ENCODE results near the gene SLC8A2. TPM values are rescaled to one million over a fixed set of nuclear protein-coding genes. Genes with fewer than 3 reads are reported as not detected.

The SLC8A2 gene
- total RNA-seq, 1 experiment from 2014 or later = 11.3 TPM

GRCh38 chr19:47381653-47382279, 89.9 kb downstream of the SLC8A2 start:
- Mint-ChIP-seq H3K9me3 (no peaks in the 10 kb centered on the region), H3K27ac (peak overlapping the region in 1 of 3 experiments; percentile 91; a peak in 3 of 7 replicates), H3K27me3 (ENCODE audit: low read depth) (no peaks in the 10 kb centered on the region), H3K36me3 (ENCODE audit: insufficient read depth in 1 of 3, low read depth in 3 of 3) (peaks cover 20 to 58% (median 42%) of the 10 kb centered on the region in 3 experiments; a peak in 6 of 7 replicates), H3K4me1 (peaks cover 9 to 12% of the 10 kb centered on the region in 2 experiments), H3K4me3 (no peak overlapping the region)
- H3K4me2 ChIP-seq (ENCODE audit: insufficient read depth, insufficient read length, low read length) = no peak overlapping the region
- H2BK120ac ChIP-seq (ENCODE audit: low read depth, low read length, poor library complexity, severe bottlenecking) = no peak overlapping the region
- H3K18ac ChIP-seq (ENCODE audit: insufficient read length, low read depth, low read length) = no peak overlapping the region
- no peak overlapping the region for H4K8ac ChIP-seq (replicated peaks; ENCODE audit: insufficient read length, low read depth, low read length)
- H3K4me1 ChIP-seq (ENCODE audit: insufficient read depth, low read length) = no peaks in the 10 kb centered on the region
- H2AK5ac ChIP-seq (ENCODE audit: insufficient read length, low read length) = no peak overlapping the region
- H3K9me3 ChIP-seq (ENCODE audit: control insufficient read depth, low read depth, low read length) = no peaks in the 10 kb centered on the region
- H3K14ac ChIP-seq (ENCODE audit: insufficient read depth, low read length) = no peak overlapping the region
- no peaks in the 10 kb centered on the region for H3K79me1 ChIP-seq (ENCODE audit: insufficient read depth, low read depth, low read length, poor library complexity, severe bottlenecking)
- H3K23ac ChIP-seq (ENCODE audit: insufficient read length, low read depth, low read length) = no peak overlapping the region
- H2BK5ac ChIP-seq (ENCODE audit: insufficient read length, low read length) = no peak overlapping the region
- H4K91ac ChIP-seq (ENCODE audit: insufficient read length, low read depth, low read length) = no peak overlapping the region
- H3T11ph ChIP-seq (ENCODE audit: low read length) = no peak overlapping the region
- no peaks in the 10 kb centered on the region for H3K79me2 ChIP-seq (ENCODE audit: insufficient read depth, low read length)
- H3K27ac ChIP-seq (ENCODE audit: insufficient read length, low read depth, low read length) = no peak overlapping the region
- no peak for DNase-seq
- no peak overlapping the region for H4K5ac ChIP-seq (ENCODE audit: insufficient read length, low read depth, low read length)
- H2AFZ ChIP-seq (ENCODE audit: low read length) = no peak overlapping the region
- no peak overlapping the region for H2BK20ac ChIP-seq (ENCODE audit: low read depth, low read length, poor library complexity, severe bottlenecking)
- H3K4ac ChIP-seq (ENCODE audit: low read depth, low read length) = no peak overlapping the region
- H2BK15ac ChIP-seq (ENCODE audit: low read depth, low read length) = no peak overlapping the region
- TF ChIP-seq CTCF (conservative IDR thresholded peaks at IDR 0.05) = no peak
- H3K27me3 ChIP-seq (ENCODE audit: insufficient read depth, low read length) = no peaks in the 10 kb centered on the region
- H2BK12ac ChIP-seq (ENCODE audit: insufficient read length, low read depth, low read length) = no peak overlapping the region
- no peak overlapping the region for H3K9ac ChIP-seq (ENCODE audit: extremely low read depth, insufficient read length, low read length)
- no CpG with 5 or more reads among the region's 11 CpGs for WGBS (ENCODE audit: extremely low coverage, insufficient read length, low lambda C conversion rate)
- no peaks in the 10 kb centered on the region for H3K23me2 ChIP-seq (ENCODE audit: insufficient read length, low read depth, low read length, poor library complexity, severe bottlenecking)
- no peak overlapping the region for H3K56ac ChIP-seq (ENCODE audit: insufficient read length, low read depth, low read length)
- H4K20me1 ChIP-seq (ENCODE audit: control insufficient read depth, insufficient read depth, insufficient read length) = no peaks in the 10 kb centered on the region

Data from H9 (cell line).